GM19035 (cell line): ENCODE measurements around the gene RDH16.
"Not testable (repeated sequence)": the region's sequence is repeated elsewhere in the genome, so short reads cannot be mapped to it uniquely, and the experiment has no call there.

Source experiments
- ATAC-seq: cut with Tn5 transposase; IDR thresholded peaks from one replicate; pipeline ENCODE4 v1.9.1; 2021; ENCODE audit not compliant: unreplicated experiment

The RDH16 gene

DNA sequence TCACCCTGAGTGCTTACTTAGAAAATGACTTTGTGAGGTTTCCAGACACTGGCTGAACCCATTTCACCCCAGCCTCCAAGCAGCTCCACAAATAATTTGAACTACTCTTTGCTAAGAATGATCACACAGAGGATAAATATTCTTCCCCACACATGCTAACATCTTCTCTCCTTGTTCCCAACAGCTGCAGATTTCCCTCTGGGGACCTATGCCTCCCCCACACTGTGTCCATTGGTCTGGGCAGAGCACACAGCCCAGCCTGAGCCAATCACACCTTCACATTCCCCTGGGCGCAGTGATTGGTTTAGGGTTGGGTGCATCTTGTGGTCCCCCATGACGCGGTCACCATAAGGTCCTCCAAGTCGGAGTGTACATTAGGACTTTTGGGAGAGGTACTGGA is 30.1 kb downstream of the RDH16 start:
- no peak for ATAC-seq

DNA sequence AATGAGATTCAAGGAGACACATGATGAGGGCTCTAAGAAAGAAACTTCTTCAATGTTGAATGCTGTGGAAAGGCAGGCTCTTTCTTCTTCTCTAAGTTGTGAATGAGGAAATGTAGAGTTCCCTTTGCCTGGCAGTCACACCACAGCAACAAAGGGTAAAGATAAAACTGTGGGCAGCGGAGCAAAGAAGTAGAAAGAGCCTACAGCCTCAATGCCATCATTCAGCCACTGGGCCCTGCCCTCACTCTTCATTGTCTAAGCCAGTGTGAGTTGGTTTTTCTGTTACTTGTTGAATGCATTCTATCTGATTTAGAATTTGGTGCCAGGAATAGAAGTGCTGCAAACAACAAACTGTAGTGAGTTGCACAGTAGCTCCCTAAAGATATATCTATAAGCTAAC is 35.4 kb downstream of the RDH16 start:
- ATAC-seq = no peak

DNA sequence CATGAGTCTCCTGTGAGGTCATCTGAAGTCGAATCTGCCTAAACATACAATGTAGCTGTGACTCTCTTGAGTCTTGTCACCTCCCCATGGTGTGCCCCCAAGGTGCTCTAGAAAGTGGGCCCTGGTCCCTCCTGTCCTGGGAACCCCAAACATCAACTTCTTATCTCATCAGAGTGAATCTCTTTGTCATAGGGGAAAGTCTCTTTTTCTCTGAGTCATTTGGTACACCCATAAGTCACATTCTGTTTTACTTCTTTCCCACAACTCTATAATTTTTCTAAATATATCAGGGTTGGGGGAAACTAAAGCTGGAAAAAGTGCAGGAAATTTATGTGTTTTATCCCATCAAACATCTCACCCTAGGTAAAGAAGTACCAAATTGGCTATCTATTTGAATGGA is 36.1 kb downstream of the RDH16 start:
- no peak for ATAC-seq

DNA sequence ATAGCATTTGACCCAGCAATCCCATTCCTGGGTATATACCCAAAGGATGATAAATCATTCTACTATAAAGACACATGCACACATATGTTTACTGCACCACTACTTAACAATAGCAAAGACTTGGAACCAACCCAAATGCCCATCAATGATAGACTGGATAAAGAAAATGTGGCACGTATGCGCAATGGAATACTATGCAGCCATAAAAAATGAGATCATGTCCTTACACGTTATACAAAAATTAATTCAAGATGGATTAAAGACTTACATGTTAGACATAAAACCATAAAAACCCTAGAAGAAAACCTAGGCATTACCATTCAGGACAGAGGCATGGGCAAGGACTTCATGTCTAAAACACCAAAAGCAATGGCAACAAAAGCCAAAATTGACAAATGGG is 39.3 kb downstream of the RDH16 start:
- not testable (repeated sequence) for ATAC-seq

DNA sequence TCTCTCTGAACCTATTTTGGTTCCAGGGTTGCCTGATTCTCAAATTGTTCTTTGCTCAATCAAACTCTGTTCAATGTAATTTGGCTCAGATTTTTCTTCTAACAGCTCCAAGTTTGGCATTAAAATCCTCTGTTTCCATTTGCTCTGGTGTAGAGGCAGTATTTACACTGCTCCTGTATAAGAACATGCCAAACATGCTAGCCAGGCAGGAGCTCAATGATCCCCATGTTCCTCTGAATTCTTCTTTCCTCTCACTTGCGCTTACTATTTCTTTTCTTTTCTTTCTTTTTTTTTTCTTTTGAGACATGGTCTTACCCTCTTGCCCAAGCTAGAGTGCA is 40.4 kb downstream of the RDH16 start:
- no peak for ATAC-seq

DNA sequence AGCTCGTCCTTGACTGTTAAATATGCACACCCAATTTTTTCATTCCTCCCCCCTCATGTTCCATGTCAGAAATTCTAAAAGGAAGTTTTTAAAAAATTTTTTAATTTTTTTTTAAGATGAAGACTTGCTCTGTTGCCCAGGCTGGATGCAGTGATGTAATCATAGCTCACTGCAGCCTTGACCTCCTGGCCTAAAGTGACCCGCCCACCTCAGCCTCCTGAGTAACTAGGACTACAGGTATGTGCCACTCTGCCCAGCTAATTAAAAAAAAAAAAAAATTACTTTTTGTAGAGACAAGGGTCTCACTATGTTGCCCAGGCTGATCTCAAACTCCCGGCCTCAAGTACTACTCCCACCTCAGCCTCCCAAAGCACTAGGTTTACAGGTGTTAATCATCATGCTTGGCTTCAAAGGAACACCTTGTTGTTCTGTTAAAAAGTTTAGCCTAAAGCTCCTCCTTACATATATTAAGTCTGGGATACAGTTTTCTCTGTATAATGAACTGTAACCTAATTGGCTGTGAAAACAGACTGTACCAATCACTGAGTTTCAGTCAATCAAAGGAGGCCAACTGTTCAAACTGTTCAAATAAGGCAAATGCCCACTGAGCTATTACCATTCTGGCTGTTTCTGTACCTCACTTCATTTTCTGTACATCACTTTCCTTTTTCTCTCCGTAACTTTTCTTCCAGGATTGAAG is 41.0 kb downstream of the RDH16 start:
- no peak for ATAC-seq

DNA sequence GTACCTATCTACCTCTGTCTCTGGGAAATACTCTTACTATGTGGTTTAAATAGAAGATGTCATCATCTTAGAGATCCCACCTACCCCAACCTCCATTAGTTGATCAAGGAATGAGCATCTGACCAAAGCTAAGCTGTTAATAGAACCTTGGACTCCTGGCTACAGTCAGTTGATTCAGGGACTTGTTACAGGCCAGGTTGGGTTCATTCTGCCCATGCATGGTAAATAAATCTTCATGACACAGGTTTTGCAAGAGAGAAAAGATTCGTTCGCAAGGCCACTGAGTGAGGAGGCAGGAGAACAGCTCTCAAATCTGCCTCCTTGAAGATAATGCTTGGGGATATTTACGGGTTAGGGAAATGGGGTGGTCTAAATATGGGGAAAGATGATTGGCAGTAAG is 42.7 kb downstream of the RDH16 start:
- no peak for ATAC-seq

DNA sequence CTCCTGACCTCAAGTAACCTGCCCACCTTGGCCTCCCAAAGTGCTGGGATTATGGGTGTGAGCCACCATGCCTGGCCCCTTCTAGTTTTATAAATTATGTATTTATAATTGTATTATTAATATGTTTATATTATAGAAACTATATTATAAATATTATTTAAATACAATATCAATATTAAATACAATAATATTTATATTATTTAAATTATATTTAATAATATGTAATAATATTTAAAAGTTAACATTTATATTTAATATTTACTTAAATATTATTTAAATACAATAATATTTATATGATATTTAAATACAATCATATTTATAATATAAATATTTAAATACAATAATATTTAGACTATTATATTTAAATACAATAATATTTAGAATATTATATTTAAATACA is 43.2 kb downstream of the RDH16 start:
- ATAC-seq = no peak

DNA sequence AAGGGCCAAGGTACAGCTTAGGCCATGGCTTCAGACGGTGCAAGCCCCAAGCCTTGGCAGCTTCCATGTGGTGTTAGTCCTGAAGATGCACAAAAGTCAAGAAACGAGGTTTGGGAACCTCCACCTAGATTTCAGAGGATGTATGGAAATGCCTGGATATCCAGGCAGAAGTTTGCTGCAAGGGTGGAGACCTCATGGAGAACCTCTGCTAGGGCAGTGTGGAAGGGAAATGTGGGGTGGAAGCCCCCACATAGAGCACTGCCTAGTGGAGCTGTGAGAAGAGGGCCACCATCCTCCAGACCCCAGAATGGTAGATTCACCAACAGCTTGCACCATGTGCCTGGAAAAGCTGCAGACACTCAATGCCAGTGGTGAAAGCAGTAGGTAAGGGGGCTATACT is 48.0 kb downstream of the RDH16 start:
- not testable (repeated sequence) for ATAC-seq

DNA sequence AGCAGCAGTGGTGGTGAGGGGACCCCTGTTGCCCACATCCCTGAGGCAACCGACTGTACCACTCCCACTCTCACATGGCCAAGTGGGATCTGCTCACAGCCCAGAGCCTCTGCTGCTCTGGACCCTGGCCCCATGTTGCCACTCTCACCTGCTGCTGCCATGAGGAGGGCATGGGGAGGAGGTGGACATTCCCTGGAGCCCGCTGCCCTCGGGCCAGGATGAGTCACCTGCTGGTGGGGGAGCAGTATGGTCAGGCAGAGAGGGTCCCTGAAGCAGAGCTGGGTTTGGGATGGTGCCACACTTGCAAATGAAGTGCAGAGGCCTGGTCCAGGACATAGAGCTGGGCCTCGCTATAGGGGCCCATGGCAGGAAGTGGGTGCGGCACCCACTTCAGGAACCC is 49.3 kb downstream of the RDH16 start:
- no peak for ATAC-seq

DNA sequence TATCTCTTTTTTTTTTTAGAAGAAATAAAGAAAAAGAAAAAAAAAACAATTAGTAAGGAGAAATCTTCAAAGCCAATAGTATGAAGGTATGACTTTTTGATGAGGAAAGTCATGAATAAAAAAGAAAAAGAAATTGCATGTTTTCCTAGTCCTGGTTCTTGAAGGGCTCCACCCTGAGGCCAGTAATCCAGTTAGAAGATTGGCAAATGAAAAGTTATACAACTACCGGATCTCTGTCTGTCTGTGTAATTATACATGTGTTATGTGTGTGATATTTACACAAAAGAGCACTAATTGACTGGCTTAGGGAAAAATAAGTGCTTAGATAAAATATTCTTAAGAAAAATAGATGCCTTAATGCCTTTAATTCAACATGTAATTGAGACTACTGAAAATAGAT is 51.6 kb downstream of the RDH16 start:
- ATAC-seq = no peak

DNA sequence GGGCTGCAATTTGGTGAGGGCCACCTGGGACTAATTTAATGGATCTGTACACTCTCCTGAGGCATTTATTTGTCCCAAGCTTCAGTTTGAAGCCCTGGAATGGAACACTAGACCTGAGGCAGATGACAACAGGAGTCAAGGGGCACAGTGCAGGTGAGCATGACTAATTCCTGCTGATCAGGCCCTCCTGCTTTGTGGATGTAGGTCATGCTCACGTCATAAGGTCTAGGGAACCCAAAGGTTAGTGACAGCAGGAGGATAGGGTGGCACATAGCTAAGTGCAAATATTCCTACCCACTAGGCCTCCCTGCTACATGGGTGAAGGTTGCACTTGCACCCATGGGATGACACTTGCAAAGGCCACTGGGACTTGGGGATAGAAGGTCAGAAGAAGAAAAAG is 54.0 kb downstream of the RDH16 start:
- ATAC-seq = no peak
